Stimulated activated CD8-positive, alpha-beta memory T cell treated with anti-CD3 and anti-CD28 coated beads, Interleukin-7, amount 100 ng/mL, for 1 hour (primary cell): ENCODE measurements around the gene GRIK2.

Experiments
- DNase-seq, 2 donors: peaks; one replicate each; pipeline ENCODE4 v3.0.0-alpha.2; 2020; ENCODE audit warnings: low read depth in 2 of 2

The GRIK2 gene

GRCh38 chr6:101711518-101711917 is 318.0 kb downstream of the GRIK2 start:
- no peak for DNase-seq

GRCh38 chr6:101716387-101716786 is 322.9 kb downstream of the GRIK2 start:
- DNase-seq: no peak

GRCh38 chr6:101716810-101717209 is 323.3 kb downstream of the GRIK2 start:
- DNase-seq: no peak

- no peak for DNase-seq
These were observed 326.0 kb downstream of the GRIK2 start for GRCh38 chr6:101719521-101719920.

GRCh38 chr6:101722471-101722870 is 329.0 kb downstream of the GRIK2 start:
- DNase-seq: no peak

- no peak for DNase-seq
These were observed 329.6 kb downstream of the GRIK2 start for GRCh38 chr6:101722991-101723579.

- DNase-seq: no peak
These were observed 334.9 kb downstream of the GRIK2 start for GRCh38 chr6:101728388-101728787.

GRCh38 chr6:101728956-101729355 is 335.4 kb downstream of the GRIK2 start:
- DNase-seq: no peak

- DNase-seq: no peak
These were observed 337.4 kb downstream of the GRIK2 start for GRCh38 chr6:101730954-101731353.

GRCh38 chr6:101733899-101734298 is 340.4 kb downstream of the GRIK2 start:
- DNase-seq: no peak

- DNase-seq: no peak
These were observed 345.0 kb downstream of the GRIK2 start for GRCh38 chr6:101738481-101738880.

GRCh38 chr6:101740631-101741030 is 347.1 kb downstream of the GRIK2 start:
- no peak for DNase-seq

GRCh38 chr6:101741474-101742171 is 348.1 kb downstream of the GRIK2 start:
- no peak for DNase-seq

GRCh38 chr6:101747160-101747559 is 353.7 kb downstream of the GRIK2 start:
- no peak for DNase-seq

- no peak for DNase-seq
These were observed 354.2 kb downstream of the GRIK2 start for GRCh38 chr6:101747716-101748115.

GRCh38 chr6:101755931-101756330 is 362.4 kb downstream of the GRIK2 start:
- no peak for DNase-seq

- no peak for DNase-seq
These were observed 364.9 kb downstream of the GRIK2 start for GRCh38 chr6:101758368-101758767.

GRCh38 chr6:101760843-101761621 is 367.5 kb downstream of the GRIK2 start:
- DNase-seq: no peak

- DNase-seq: no peak
These were observed 369.3 kb downstream of the GRIK2 start for GRCh38 chr6:101762851-101763250.

GRCh38 chr6:101765281-101765680 is 371.8 kb downstream of the GRIK2 start:
- DNase-seq: no peak

- DNase-seq: no peak
These were observed 376.6 kb downstream of the GRIK2 start for GRCh38 chr6:101770116-101770515.

GRCh38 chr6:101776919-101777350 is 383.4 kb downstream of the GRIK2 start:
- DNase-seq: no peak

- no peak for DNase-seq
These were observed 384.1 kb downstream of the GRIK2 start for GRCh38 chr6:101777646-101778045.
